Measurements from ENCODE around the gene TPO. TPM values are rescaled to one million over a fixed set of nuclear protein-coding genes. Genes with fewer than 3 reads are reported as not detected.

Gene TPO
- total and polyA plus RNA-seq, 2 experiments from 2014 or later, result 0.37 TPM; not detected in 1

DNA sequence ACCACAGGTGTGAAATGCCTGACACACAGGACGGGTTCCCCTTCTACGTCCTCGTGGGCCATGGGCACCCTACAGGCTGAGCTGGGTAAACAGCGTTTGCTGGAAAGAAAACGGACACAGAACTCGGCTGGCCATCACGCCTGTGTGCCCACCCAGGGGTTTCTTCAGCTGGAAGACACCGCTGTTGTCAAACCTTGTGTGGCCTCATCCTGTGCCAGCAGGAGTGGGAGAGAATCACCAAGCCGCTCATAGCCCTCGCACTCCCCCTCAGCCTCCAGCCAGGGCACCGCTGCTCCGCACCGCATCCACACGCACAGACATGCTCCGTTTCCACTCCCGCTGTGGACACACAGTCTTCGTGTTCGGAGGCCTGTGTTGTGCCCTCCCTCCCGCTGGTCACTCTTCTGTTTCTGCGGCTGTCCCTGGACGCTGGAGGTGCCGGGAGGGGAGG lies 169.7 kb downstream of the TPO start:
- H2AFZ ChIP-seq, result no peak overlapping the region
- no peak overlapping the region for H3K27ac ChIP-seq

DNA sequence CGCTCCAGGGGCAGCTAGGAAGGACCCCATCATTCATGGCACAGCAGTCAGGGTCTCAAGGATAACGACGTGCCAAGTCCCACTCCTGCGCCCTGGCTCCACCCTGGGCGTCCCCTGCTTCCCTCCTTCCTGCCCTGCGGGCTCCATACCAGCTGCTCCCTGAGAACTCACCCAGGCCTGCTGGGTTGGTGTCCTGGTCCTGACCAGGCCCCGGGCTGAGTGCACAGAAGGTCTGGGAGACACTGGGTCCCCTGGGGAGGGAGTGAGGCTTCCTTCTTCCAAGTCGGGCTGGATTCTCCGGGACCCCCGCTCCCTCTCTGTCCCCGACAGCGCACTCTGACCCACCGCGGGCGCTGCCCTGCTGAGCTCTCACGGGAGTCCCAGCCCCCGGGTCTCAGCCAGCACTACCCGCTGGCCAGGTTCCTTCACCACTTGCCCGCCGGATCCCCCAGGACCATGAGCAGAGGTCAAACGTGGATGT lies 170.8 kb downstream of the TPO start:
- no peak for DNase-seq (ENCODE audit: low spot score)
- no peaks in the 10 kb centered on the region for H3K9me2 ChIP-seq (replicated peaks; ENCODE audit: insufficient read depth)
- H3K27ac ChIP-seq, result no peak overlapping the region
- no peak for TF ChIP-seq EZH2phosphoT487 (IDR thresholded peaks at IDR 0.05; ENCODE audit: low read depth, severe bottlenecking, unreplicated experiment)
- H3K36me3 ChIP-seq (replicated peaks; ENCODE audit: insufficient read depth, low read depth), result no peaks in the 10 kb centered on the region
- H3K4me1 ChIP-seq (ENCODE audit: insufficient read depth), result no peaks in the 10 kb centered on the region
- WGBS (ENCODE audit: low lambda C conversion rate, missing lambda C conversion rate), result 95% methylated on average over 21 of the region's 21 CpGs
- H4K20me1 ChIP-seq (ENCODE audit: insufficient read depth, poor library complexity, severe bottlenecking), result no peaks in the 10 kb centered on the region
- H3K4me2 ChIP-seq, result no peak overlapping the region
- no peaks in the 10 kb centered on the region for H3K79me2 ChIP-seq
- H3K9me3 ChIP-seq (ENCODE audit: low read depth), result no peaks in the 10 kb centered on the region
- H3K4me3 ChIP-seq, result no peak overlapping the region
- H3K27me3 ChIP-seq, result no peaks in the 10 kb centered on the region
- no peak overlapping the region for H2AFZ ChIP-seq

More for the DNA sequence above, 169.7 kb downstream of the TPO start:
- H3K9me3 ChIP-seq (ENCODE audit: low read depth), result no peaks in the 10 kb centered on the region
- TF ChIP-seq EZH2 (IDR thresholded peaks at IDR 0.05; ENCODE audit: borderline replicate concordance) (no peak), EZH2phosphoT487 (IDR thresholded peaks at IDR 0.05; ENCODE audit: low read depth, severe bottlenecking, unreplicated experiment) (no peak)
- TF ChIP-seq, protein P1, sequence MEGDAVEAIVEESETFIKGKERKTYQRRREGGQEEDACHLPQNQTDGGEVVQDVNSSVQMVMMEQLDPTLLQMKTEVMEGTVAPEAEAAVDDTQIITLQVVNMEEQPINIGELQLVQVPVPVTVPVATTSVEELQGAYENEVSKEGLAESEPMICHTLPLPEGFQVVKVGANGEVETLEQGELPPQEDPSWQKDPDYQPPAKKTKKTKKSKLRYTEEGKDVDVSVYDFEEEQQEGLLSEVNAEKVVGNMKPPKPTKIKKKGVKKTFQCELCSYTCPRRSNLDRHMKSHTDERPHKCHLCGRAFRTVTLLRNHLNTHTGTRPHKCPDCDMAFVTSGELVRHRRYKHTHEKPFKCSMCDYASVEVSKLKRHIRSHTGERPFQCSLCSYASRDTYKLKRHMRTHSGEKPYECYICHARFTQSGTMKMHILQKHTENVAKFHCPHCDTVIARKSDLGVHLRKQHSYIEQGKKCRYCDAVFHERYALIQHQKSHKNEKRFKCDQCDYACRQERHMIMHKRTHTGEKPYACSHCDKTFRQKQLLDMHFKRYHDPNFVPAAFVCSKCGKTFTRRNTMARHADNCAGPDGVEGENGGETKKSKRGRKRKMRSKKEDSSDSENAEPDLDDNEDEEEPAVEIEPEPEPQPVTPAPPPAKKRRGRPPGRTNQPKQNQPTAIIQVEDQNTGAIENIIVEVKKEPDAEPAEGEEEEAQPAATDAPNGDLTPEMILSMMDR (IDR thresholded peaks at IDR 0.05; ENCODE audit: poor library complexity), result no peak
- no peaks in the 10 kb centered on the region for H3K79me2 ChIP-seq
- no peaks in the 10 kb centered on the region for H3K27me3 ChIP-seq
- H3K4me3 ChIP-seq, result no peak overlapping the region
- no peaks in the 10 kb centered on the region for H3K9me2 ChIP-seq (replicated peaks; ENCODE audit: insufficient read depth)
- no peaks in the 10 kb centered on the region for H4K20me1 ChIP-seq (ENCODE audit: insufficient read depth, poor library complexity, severe bottlenecking)
- H3K4me1 ChIP-seq (ENCODE audit: insufficient read depth), result no peaks in the 10 kb centered on the region
- 87% methylated on average over 22 of the region's 22 CpGs for WGBS (ENCODE audit: low lambda C conversion rate, missing lambda C conversion rate)
- H3K36me3 ChIP-seq (replicated peaks; ENCODE audit: insufficient read depth, low read depth), result no peaks in the 10 kb centered on the region
- H3K4me2 ChIP-seq, result no peak overlapping the region
- DNase-seq (ENCODE audit: low spot score), result no peak

DNA sequence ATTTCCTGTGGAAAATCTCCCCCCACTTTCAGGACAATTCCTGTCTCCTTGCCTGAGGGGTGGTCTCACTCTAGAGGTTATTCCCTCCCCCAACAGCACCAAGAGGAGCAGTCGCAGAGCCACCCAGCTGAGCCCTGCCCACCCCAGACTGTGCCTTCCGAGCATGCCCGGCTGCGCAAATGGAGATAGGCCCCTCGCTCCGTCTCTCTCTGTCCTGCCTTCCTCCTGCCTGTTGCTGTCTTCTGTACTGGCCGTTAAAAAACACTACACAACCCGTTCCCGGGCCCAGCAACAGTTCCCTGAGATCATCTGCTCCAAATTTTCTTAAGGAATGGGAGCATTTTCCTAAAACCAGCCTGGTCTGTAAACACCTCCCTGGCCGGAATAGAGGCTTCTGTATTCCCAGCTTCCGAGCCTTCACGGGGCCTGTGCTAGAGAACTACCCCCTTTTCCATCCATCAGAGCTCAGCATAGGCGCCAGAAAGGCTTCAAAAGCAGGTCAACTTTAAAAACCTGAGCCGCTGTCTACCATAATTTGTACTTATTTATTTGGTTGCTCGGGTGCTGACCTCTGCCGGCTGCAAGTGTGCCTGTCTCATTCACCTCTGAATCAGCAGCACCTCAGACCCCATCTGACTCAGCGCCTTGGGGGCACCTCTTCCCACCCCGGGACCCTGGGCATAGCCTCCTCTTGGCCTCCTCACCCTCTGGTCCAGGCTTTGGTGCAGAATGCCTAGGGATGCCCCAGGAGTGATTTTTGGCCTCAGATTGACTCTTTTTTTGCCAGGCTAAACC lies 171.6 kb downstream of the TPO start:
- H2AFZ ChIP-seq, result no peak overlapping the region
- no peaks in the 10 kb centered on the region for H3K9me3 ChIP-seq (ENCODE audit: low read depth)
- H3K79me2 ChIP-seq, result no peaks in the 10 kb centered on the region
- H3K36me3 ChIP-seq (replicated peaks; ENCODE audit: insufficient read depth, low read depth), result no peaks in the 10 kb centered on the region
- no peaks in the 10 kb centered on the region for H4K20me1 ChIP-seq (ENCODE audit: insufficient read depth, poor library complexity, severe bottlenecking)
- no peaks in the 10 kb centered on the region for H3K4me1 ChIP-seq (ENCODE audit: insufficient read depth)
- DNase-seq (ENCODE audit: low spot score), result no peak
- TF ChIP-seq, protein P1 (IDR thresholded peaks at IDR 0.05; ENCODE audit: poor library complexity), result peak; percentile 6
- no peak for TF ChIP-seq EZH2phosphoT487 (IDR thresholded peaks at IDR 0.05; ENCODE audit: low read depth, severe bottlenecking, unreplicated experiment)
- no peak overlapping the region for H3K4me2 ChIP-seq
- H3K9me2 ChIP-seq (replicated peaks; ENCODE audit: insufficient read depth), result no peaks in the 10 kb centered on the region
- no peaks in the 10 kb centered on the region for H3K27me3 ChIP-seq
- H3K4me3 ChIP-seq, result no peak overlapping the region
- no peak overlapping the region for H3K27ac ChIP-seq
- 84% methylated on average over 18 of the region's 18 CpGs for WGBS (ENCODE audit: low lambda C conversion rate, missing lambda C conversion rate)

DNA sequence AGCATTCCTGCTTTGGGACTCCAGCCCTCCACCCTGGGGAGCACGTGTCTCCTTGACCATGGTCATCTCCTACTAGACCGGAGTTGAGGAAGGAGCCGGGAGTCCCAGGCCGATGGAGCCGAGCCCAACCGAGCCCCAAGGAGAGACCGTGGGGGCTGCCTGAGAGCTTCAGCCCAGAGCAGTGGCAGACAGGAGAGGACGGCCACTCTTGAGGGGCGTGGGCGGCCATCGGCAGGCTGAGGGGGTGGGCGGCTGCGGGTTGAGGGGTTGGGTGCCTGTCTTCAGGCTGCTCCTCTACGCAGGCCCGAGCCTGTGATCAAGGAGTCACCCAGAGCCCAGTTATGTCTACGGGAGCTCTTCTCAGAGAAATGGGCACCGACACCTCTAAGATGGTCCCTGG lies 172.4 kb downstream of the TPO start:
- Histone ChIP-seq H3K4me3 (no peak overlapping the region), H3K79me2 (no peaks in the 10 kb centered on the region), H3K9me2 (replicated peaks; ENCODE audit: insufficient read depth) (no peaks in the 10 kb centered on the region), H3K27ac (no peak overlapping the region), H3K36me3 (replicated peaks; ENCODE audit: insufficient read depth, low read depth) (no peaks in the 10 kb centered on the region), H3K4me2 (no peak overlapping the region), H3K4me1 (ENCODE audit: insufficient read depth) (no peaks in the 10 kb centered on the region), H4K20me1 (ENCODE audit: insufficient read depth, poor library complexity, severe bottlenecking) (no peaks in the 10 kb centered on the region), H3K9me3 (ENCODE audit: low read depth) (no peaks in the 10 kb centered on the region), H2AFZ (no peak overlapping the region), H3K27me3 (no peaks in the 10 kb centered on the region)
- no peak for DNase-seq (ENCODE audit: low spot score)
- WGBS (ENCODE audit: low lambda C conversion rate, missing lambda C conversion rate), result 92% methylated on average over 9 of the region's 17 CpGs
- TF ChIP-seq, protein P1 (IDR thresholded peaks at IDR 0.05; ENCODE audit: poor library complexity), result no peak
- TF ChIP-seq EZH2 (IDR thresholded peaks at IDR 0.05; ENCODE audit: borderline replicate concordance) (no peak), EZH2phosphoT487 (IDR thresholded peaks at IDR 0.05; ENCODE audit: low read depth, severe bottlenecking, unreplicated experiment) (no peak)

All from hepatocyte (in vitro differentiated cells).